ENCODE measurements around the gene PTDSS2.
"Not testable (repeated sequence)": the region's sequence is repeated elsewhere in the genome, so short reads cannot be mapped to it uniquely, and the experiment has no call there.

Gene PTDSS2

GRCh38 chr11:449889-450808 lies at the start of gene PTDSS2:
Gene PTDSS2 (plus strand): TSS chr11:450279. CDS start chr11:450456, 177 bp downstream.
- peak; percentile 93 for DNase-seq (ENCODE audit: low read depth)

GRCh38 chr11:401196-401595 lies 48.9 kb upstream of the PTDSS2 start:
- not testable (repeated sequence) for DNase-seq (ENCODE audit: low read depth)

- no peak for DNase-seq (ENCODE audit: low read depth)
Measured at GRCh38 chr11:403021-403760, 46.9 kb upstream of the PTDSS2 start.

GRCh38 chr11:403761-404431 lies 46.2 kb upstream of the PTDSS2 start:
- no peak for DNase-seq (ENCODE audit: low read depth)

GRCh38 chr11:404551-405264 lies 45.4 kb upstream of the PTDSS2 start:
- DNase-seq (ENCODE audit: low read depth) = no peak

- DNase-seq (ENCODE audit: low read depth) = no peak
Measured at GRCh38 chr11:405323-405953, 44.6 kb upstream of the PTDSS2 start.

- no peak for DNase-seq (ENCODE audit: low read depth)
Measured at GRCh38 chr11:405954-406795, 43.9 kb upstream of the PTDSS2 start.

GRCh38 chr11:406796-407650 lies 43.1 kb upstream of the PTDSS2 start:
- peak; percentile 53 for DNase-seq (ENCODE audit: low read depth)

GRCh38 chr11:407651-408123 lies 42.4 kb upstream of the PTDSS2 start:
- DNase-seq (ENCODE audit: low read depth) = no peak

- no peak for DNase-seq (ENCODE audit: low read depth)
Measured at GRCh38 chr11:408154-409007, 41.7 kb upstream of the PTDSS2 start.

- no peak for DNase-seq (ENCODE audit: low read depth)
Measured at GRCh38 chr11:409008-409599, 41.0 kb upstream of the PTDSS2 start.

- no peak for DNase-seq (ENCODE audit: low read depth)
Measured at GRCh38 chr11:409600-410483, 40.2 kb upstream of the PTDSS2 start.

- not testable (repeated sequence) for DNase-seq (ENCODE audit: low read depth)
Measured at GRCh38 chr11:410711-411110, 39.4 kb upstream of the PTDSS2 start.

- not testable (repeated sequence) for DNase-seq (ENCODE audit: low read depth)
Measured at GRCh38 chr11:411520-411919, 38.6 kb upstream of the PTDSS2 start.

- DNase-seq (ENCODE audit: low read depth) = no peak
Measured at GRCh38 chr11:412641-413119, 37.4 kb upstream of the PTDSS2 start.
